IPS DF 4.7 (cell line): ENCODE measurements around the gene RMDN3.

Experiments
- DNase-seq: peaks from one replicate; pipeline ENCODE4 v3.0.0-alpha.2; 2013; ENCODE audit warnings: low spot score; ENCODE audit errors: extremely low read depth

The RMDN3 gene, protein sequence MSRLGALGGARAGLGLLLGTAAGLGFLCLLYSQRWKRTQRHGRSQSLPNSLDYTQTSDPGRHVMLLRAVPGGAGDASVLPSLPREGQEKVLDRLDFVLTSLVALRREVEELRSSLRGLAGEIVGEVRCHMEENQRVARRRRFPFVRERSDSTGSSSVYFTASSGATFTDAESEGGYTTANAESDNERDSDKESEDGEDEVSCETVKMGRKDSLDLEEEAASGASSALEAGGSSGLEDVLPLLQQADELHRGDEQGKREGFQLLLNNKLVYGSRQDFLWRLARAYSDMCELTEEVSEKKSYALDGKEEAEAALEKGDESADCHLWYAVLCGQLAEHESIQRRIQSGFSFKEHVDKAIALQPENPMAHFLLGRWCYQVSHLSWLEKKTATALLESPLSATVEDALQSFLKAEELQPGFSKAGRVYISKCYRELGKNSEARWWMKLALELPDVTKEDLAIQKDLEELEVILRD

DNA sequence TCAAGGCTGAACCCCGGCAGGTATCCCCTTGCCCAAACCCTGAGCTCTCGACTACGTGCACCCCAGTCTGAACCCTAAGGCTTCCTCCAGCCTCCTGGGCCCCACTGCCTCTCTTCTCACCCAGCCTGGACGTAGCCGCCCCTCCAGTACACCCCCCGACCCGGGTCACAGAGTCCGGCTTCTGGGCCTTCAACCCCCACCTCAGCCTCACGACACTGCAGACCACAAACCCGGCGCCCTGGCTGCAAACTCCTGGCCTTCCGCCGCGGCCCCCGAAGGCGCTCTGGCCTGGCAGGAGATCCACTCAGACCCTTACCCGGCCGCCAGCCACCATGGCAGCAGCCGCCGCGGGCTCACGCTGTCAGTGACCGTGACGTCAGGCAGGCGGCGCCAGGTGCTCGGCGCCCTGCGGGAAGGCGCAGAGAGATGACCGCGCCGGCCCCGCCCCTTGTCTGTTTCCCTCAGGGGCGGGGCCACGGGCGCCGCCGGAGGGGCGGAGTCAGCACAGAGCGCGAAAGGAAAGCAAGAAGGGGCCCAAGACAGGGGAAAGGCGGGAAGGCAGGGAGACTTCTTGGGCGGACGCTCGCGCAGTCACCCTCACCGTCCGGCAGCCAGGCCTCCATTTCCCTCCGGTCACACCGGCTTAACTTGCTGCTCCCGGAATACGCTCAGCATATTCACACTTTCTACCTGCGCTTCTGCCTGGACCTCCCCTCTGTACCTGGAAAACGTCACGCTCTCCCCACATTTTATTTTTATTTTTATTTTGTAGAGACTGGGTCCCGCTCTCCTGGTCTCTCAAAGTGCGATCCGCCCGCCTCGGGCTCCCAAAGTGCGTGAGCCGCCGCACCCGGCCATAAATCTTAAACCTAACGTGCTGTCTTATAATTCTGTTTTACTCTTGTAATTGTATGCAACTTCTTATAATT is at the start of gene RMDN3:
RMDN3 (minus strand) TSS at position 372 of the 929 bp plus-strand sequence. CDS start 471 bp downstream, outside the sequence.
- no peak for DNase-seq

DNA sequence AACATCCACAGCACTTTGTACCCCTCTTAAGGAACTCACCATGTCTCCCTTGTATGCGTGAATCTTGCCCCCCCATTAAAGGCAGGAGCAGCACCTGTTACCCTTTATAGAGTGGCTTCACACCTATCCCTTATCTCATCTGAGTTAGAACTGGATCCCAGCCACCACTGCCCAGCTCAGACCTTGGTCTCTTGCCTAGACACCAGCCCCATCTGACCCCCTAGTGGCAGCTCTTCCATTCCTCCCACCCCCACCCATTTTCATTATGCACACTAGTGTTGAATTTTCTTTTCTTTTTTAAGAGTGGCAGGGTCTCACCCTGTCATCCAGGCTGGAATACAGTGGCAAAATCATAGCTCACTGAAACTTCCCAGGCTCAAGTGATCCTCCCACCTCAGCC is 48.6 kb upstream of the RMDN3 start:
- no peak for DNase-seq

DNA sequence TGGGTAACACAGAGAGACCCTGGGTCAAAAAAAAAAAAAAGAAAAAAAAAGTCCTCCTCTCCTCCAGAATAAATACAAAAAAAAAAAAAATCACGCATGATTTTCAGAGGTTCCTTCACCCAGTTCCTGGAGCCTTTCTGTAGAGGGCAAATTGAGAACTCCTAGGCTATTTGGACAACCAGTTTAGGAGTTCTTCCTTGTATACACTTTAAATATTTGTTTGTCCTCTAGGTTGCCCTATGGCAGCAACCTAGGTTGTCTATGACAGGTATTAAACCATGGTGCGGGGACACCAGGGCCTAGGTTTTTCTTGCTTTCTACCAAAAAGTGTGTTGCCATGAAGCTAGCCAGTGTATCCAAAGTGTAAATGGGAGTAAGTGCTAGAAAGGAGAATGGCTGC is 48.0 kb upstream of the RMDN3 start:
- DNase-seq, result no peak

DNA sequence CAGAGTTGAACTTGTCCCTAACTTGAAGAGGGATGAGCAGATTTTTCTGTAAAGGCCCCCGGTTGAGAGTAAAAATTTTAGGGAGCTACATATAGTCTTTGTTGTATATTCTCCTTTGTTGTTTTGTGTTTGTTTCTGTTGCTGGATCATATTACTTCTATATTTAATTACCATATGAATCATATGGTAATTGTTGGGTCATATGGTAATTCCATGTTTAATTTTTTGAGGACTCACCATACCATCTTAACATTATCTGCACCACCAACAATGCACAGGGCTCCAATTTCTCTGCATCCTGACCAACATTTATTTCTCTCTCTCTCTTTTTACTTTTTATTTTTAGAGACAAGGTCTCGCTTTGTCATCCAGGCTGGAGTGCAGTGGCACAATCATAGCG is 44.5 kb upstream of the RMDN3 start:
- DNase-seq, result no peak

DNA sequence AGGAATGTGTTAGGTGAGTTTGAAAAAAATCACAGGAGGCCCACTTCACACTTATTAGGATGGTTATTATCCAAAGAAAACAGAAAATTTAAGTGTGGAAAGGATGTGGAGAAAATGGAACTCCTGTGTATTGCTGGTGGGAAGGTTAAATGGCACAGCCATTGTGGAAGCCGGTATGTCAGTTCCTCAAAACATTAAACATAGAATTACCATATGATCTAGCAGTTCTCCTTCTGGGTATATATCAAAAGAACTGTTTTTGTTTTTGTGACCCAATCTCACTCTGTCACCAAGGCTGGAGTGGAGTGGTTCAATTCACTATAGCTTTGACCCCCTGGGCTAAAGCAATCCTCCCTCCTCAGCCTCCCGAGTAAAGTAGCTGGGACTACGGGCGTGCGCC is 41.5 kb upstream of the RMDN3 start:
- DNase-seq, result no peak

DNA sequence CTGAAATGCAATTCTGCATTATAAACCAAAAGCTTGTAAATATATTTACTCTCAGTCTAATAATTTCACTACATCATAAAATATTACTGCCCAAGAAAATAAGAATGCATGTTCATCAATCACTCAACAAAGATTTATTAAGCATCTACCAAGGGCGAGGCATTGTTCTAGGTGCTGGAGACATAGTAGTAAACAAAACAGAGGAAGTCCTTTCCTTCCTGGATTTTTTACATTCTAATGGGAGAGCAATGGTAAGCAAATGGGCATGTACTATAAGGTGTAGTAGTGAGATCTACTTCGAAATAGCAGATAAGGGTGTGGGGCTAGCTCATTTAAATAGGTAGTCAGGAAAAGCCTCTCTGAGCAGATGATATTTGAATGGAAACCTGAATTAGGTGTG is 41.0 kb upstream of the RMDN3 start:
- DNase-seq, result no peak

DNA sequence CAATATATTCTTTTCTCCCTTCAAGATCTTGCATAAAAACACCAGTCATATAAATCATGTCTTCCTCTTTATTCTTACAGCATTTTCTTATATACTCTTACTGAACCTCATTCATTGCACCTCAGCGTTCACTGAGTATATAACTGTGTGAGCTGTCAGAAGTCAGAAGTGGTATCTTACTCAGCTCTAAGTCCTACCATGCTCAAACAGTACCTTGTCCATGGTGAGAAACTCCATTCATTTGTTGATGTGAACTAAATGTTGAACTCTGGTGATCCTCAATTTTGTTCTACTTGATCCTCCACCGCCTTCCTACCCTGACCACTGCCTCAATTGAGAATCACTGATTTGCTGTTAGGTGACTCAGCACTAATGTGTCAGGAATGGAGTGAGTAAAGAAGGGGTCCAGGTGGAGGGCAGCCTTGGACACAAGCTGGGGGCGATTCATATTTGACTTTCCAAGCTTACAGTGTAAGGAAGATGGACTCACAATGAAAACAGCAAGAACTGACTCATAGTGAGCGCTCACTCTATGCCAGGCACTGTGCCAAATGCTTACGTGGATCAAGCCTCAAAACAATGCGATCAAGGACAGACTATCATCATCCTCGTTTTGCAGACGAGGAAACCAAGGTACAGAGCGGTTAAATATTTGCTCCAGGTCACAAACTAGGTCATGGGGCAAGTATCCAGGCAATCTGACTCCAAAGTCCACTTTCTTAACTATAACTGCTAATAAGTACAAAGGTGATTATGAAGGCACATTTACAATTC is 38.3 kb upstream of the RMDN3 start:
- DNase-seq, result no peak

DNA sequence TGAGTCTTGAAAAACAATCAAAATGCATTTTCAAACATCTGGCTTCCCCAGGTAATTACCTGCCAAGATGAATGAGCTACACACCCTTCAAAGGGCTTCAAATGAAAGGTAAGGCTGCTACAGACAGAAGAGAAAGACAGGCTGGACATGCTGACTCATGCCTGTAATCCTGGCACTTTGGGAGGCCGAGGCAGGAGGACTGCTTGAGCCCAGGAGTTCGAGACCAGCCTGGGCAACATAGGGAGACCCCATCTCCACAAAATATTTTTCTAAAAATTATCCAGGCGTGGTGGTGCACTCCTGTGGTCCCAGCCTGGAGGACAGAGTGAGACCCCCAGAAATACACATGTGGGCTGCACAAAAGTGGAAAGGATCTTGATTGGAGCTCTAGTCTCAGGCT is 37.3 kb upstream of the RMDN3 start:
- no peak for DNase-seq

DNA sequence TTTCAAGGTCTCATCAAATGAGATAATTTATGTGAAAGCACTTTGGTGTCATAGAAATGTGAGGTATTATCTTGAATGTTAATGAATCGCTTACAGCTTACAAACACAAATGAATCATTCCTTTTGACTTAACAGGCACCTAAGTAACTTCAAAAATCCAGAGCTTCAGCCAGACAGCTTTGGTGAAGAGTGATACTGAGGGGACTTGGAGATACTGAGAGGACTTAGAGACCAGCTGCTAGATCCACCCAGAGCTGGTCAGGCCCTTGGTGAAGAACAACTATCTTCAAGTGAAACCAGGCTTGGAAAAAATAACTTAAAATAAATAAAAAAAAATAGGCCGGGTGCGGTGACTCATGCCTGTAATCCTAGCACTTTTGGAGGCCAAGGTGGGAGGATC is 35.7 kb upstream of the RMDN3 start:
- no peak for DNase-seq

DNA sequence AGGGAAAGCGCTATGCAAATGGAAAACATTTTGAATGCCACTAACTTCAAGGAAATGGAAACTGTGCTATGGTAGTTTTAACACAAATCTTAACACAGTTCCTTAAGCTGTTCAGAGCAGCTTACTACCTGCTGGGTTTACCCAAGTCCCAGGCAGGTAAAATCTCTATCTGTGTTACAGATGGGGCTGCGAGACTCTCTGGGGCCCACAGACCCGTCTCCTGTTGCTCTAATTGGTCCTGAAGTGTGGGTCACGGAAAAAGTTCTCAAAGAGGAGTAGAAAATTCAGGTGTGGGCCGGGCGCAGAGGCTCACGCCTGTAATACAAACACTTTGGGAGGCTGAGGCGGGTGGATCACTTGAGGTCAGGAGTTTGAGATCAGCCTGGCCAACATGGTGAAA is 34.9 kb upstream of the RMDN3 start:
- DNase-seq, result no peak

DNA sequence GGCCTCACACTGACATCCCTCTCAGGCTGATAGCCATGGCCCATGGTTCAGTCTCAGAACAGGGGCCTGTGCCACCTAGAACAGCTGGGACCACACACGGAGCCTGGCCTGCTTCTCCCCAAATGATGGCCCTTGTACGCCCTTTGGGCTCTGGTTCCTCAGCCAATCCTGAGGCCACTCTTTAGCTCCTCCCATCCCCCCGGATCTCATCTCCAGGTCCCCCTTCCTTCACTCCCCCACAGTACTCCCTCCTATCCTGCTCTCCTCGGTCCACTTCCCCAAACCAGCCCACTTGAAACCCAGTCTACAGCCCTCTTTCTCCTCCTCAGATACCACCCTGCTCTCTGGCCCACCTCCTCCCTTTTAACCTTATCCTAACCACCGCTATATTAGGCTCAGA is 34.1 kb upstream of the RMDN3 start:
- no peak for DNase-seq

DNA sequence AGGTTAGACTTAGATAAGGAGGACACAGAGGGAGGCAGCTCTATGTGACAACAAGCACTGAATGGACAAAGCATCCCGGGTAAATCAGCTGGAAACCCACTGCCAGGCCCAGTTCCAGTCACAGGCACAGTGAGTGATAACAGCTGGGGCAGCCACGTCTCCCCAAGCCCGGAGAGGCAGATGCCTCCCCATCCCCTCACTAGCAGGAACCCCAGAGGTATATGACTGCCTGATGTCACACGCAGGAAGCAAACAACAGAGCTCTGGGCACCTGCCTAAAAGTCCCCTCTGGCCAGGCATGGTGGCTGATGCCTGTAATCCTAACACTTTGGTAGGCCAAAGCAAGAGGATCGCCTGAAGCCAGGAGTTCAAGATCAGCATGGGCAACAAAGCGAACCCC is 32.9 kb upstream of the RMDN3 start:
- no peak for DNase-seq

DNA sequence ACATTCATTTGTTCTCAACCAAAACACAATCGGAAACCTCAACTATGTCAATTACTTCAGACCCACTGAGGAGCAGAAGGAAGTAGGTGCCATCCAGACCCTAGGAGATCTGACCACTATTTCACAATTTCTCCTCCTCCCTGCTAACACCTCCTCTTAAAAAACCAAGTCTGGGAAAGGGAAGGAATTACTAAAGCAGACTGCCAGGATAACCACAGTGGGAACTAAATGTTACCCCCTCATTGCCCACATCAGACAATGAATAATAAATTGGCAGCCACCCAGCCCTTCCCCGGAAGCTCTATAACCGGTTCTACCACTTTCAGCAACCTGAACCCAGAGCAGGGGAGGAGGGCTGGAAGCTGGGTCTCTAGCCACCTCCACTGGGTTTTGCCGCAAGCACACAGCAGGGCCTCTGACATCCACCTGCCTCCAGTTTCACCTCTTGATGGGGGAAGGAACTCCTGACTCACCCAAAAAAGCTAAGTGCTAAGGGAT is 32.3 kb upstream of the RMDN3 start:
- DNase-seq, result peak; percentile 69

DNA sequence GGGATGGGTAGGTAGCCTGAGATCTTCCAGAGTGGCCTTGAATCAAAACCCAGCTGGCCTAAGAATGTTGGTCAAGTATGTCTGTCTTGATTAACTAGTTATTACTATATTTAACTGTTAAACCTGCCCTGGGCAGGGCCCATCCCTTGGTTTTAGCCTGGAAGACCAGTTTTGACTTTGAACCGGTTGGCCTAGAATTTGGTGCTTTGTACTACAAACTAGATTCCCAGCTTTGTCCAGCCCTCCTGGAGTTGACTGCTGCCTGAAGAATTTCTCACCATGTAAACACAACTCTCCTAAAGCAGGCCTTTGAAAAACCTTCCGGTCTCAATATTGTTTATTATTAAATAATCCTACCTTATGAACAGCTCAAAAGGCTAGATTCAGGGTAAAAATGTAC is 30.8 kb upstream of the RMDN3 start:
- DNase-seq, result no peak

DNA sequence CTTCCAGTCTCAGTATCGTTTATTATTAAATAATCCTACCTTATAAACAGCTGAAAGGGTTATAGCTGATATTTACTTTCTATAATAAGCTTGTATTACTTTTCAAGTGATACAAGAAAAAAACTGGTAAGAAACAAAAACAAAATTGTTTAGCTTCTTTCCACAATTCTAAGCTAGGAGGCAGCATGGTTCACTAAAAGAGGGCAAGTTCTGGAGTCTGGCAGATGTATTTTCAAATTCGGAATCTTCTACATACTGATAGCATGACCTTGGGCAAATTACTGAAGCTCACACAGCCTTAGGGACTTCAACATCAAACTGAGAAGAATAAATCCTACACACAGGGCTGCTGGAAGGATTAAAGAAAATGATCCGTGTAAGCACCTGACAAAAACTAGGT is 30.1 kb upstream of the RMDN3 start:
- no peak for DNase-seq

DNA sequence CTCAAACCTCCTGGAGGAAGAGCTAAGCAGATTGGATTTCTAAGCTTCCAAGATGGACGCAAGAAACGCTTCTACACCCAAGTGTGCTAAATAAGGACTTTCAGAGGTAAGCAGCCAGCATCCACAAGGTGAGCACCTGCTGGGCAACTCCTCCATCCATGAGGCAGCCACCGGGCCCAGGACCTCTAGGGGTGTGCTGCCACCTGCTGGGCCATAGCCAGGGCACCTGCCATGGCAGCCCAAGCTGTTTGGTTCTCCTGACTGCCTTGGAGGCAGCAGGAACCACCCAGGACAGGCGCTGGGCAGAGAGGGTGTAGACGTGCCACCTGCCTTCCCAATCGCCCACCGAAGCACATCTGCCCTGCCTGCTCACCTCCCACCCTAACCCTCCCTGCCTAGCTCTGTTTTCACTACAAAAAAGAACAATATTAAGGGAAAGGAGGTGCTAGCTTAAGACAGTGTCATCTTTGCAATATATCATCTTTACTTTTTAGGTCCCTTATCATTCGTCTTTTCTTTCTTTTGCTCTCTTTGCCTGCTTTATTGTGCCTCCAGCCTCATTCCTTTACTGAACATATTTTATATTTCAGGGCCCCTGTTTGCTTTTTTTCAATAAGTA is 27.7 kb upstream of the RMDN3 start:
- no peak for DNase-seq

DNA sequence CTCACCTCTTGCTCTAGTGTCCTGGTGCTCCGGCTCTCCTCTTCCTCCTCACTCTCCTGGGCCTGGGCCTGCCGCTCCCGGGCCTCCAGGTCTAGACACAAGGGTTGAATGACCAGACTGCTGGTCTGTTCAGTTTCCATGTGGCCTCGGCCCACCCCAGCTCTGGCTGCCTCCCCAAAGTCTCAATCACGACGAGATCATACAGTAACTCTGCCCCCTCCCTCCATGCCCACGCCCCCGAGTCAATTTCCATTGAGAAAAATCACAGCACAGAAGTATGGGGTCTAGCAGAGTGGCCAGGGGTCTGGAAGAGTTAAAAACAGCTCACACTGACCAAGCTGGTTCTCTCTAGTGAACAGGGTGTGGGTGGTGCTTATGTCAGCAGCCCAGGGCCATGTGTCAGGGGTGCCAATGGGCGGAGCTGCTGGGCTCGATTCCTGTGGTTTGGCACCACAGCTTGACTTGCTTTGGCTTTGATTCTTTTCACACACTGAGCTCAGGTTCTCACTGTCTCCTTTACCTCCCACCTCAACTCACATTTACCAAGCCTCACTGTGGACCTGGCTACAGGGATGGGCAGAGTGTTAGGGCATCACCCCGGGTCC is 21.6 kb upstream of the RMDN3 start:
- no peak for DNase-seq

DNA sequence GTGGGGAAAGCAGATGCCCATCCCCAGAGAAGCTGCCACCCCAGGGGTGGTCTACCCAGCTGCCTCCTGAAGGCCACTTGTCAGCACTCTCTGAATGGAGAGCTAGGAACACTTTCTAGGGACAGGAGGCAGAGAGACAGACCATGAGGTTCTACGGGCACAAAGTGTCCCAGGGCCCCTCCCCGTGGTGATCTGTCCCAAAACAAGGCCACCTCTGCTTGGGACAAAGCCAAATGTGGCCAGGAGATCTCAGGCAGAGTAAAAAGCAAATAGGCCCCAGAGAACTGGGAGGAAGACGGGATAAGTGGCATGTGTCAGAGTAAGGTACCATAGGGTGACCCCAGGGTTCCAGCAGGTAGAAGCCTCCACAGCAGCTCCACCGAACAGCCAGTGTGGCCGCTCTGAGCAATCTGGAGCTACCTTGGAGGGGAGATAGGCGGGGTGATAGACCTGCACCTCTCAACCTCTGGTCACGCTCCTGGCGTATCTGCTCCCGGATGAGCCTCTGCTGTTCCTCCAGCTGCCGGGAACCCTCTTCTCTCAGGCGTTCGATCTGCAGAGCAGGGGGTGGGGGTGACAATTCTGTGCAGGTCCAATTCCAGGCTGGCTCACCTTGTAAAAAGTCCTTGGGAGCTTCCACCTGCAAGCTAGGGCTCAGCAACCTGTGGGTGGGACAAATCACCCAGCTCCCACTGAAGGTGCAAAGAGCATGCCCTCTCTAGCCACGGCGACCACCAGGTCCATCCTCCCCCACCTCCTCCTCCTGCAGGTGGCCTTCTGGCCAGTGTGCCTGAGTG is 20.9 kb upstream of the RMDN3 start:
- DNase-seq, result no peak

DNA sequence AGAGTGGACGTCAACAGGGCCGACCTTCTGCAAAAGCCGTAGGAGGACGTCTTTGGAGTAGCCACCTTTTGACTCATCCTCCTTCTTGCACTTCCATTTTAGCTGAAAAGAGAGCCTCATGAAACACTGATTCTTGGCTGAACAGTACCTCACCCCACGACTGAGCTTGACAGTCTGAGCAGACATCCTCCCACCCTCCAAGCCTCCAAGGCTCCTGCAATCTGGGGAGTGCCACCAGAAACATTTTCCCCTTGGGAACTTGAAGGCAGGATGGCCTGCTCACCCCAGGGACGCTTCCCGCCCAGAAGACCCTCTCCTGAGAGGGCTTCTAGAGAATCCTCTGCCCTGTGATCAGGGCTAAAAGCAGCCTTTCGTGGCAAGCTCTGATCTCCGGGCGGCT is 20.0 kb upstream of the RMDN3 start:
- DNase-seq, result no peak

DNA sequence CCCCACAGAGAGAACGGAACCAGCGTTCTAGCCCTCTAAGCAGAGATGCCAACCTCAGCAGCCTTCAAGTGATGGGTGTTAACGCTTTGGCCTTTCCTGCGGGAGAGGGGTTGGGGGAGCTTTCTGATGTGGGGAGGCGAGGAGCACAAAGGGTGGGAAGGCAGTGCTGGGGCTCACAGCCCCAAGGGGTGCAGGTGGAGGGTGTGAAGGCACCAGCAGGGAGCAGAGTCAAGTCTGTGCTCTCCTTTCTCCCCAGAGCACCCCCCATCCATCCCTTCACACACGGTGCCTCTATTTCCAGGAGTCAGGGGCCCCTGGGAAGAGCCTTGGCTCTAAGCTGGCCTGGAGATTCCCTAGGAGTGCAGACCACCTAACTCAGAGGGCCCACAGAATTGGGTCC is 18.8 kb upstream of the RMDN3 start:
- no peak for DNase-seq
